Central memory CD8-positive, alpha-beta T cell (primary cell): ENCODE results near the gene CDC42BPB.

Source experiments
- ATAC-seq: fragments of 150-1000 bp; cut with Tn5 transposase; replicated peaks from 2 replicates; pipeline ENCODE4 v1.10.0; 2022; ENCODE audit warnings: mild to moderate bottlenecking, moderate FRiP score, moderate number of reproducible peaks; ENCODE audit not compliant: poor library complexity, severe bottlenecking; ENCODE audit errors: extremely low read depth
- DNase-seq, 2 donors: peaks; one replicate each; pipeline ENCODE4 v3.0.0; 2021; ENCODE audit warnings: low spot score in 2 of 2
- H3K27ac Mint-ChIP-seq: one replicate; pipeline ENCODE4 v1.8.0; 2022; ENCODE audit warnings: low read depth, mild to moderate bottlenecking, moderate library complexity, mixed read lengths
- H3K27me3 Mint-ChIP-seq: one replicate; pipeline ENCODE4 v1.8.0; 2022; ENCODE audit warnings: mixed read lengths
- H3K36me3 Mint-ChIP-seq: one replicate; pipeline ENCODE4 v1.8.0; 2022; ENCODE audit warnings: mild to moderate bottlenecking, moderate library complexity, mixed read lengths; ENCODE audit not compliant: insufficient read depth
- H3K4me1 Mint-ChIP-seq: one replicate; pipeline ENCODE4 v1.8.0; 2022; ENCODE audit warnings: mixed read lengths
- H3K4me3 Mint-ChIP-seq: one replicate; pipeline ENCODE4 v1.8.0; 2022; ENCODE audit warnings: mild to moderate bottlenecking, moderate library complexity, mixed read lengths
- H3K9me3 Mint-ChIP-seq: one replicate; pipeline ENCODE4 v1.8.0; 2022; ENCODE audit warnings: mixed read lengths

The CDC42BPB gene

GRCh38 chr14:102888748-102889147 is 168.6 kb downstream of the CDC42BPB start:
- H3K36me3 Mint-ChIP-seq: peaks cover 44% of the 10 kb centered on the region
- no peak for ATAC-seq

DNA sequence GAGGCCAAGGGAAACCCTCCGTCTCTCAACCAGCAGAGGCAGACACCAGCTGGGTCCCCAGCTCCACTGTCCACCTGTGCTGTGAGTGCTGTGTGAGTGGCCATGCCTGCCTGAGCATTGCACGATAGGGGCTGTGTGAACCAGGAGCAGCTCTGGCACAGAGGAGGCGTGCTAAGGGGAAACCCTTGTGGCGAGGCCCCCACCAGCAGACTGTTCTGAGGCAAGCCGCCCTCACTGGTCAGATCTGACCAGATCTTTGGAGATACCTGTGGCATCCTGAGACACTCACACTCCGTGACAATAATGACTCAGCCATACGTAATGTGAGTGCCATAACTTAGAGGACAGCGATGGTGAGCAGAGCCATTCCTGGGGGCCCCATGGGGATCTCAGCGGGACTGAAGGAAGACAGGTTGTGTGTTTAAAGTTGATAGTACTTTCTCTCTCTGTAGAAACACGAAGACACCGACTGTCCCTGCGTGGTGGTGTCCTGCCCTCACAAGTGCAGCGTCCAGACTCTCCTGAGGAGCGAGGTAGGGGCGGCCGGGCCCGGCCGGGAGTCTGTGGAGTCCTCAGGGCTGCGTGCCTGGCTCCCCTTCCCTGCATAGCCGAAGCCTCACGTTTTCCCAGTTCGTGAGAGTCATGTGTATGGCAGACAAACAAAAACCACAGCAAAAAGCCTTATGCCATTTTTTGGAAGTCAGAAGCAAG is 171.5 kb downstream of the CDC42BPB start:
- Mint-ChIP-seq H3K36me3 (peaks cover 44% of the 10 kb centered on the region), H3K27me3 (no peaks in the 10 kb centered on the region), H3K4me1 (peaks cover 6% of the 10 kb centered on the region), H3K27ac (no peak overlapping the region), H3K9me3 (no peaks in the 10 kb centered on the region), H3K4me3 (no peak overlapping the region)
- ATAC-seq: no peak
- no peak for DNase-seq

More at GRCh38 chr14:102888748-102889147, 168.6 kb downstream of the CDC42BPB start:
- Mint-ChIP-seq H3K4me1 (no peaks in the 10 kb centered on the region), H3K27ac (no peak overlapping the region), H3K27me3 (no peaks in the 10 kb centered on the region), H3K9me3 (no peaks in the 10 kb centered on the region), H3K4me3 (no peak overlapping the region)
- DNase-seq: no peak

GRCh38 chr14:102883554-102883953 is 173.8 kb downstream of the CDC42BPB start:
- no peak for ATAC-seq
- Mint-ChIP-seq H3K36me3 (peaks cover 34% of the 10 kb centered on the region), H3K27me3 (no peaks in the 10 kb centered on the region), H3K27ac (no peak overlapping the region), H3K4me3 (no peak overlapping the region), H3K4me1 (peaks cover 6% of the 10 kb centered on the region), H3K9me3 (no peaks in the 10 kb centered on the region)
- no peak for DNase-seq

DNA sequence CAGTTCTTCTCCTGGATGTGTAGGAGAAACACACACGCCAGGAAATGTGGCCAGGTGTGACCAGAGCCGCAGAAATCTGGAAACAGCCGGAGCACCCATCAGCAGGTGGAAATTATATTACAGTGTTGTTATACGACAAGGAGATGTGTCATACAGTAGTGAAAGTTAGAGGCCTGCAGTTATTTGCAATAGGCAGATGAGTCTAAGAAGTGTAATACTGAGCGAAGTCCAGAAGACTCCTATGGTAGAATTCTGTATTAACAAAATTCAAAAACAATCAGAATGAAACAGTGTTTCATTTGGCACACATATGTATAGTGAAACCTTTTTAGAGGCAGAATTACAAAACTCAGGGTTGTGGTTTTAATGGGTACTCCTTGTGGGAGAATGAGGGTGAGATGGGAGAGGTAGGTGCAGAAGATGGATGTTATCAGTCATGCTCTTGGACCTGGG is 174.2 kb downstream of the CDC42BPB start:
- no peak for DNase-seq
- no peak overlapping the region for H3K4me3 Mint-ChIP-seq
- no peak overlapping the region for H3K27ac Mint-ChIP-seq
- H3K36me3 Mint-ChIP-seq: peaks cover 34% of the 10 kb centered on the region
- ATAC-seq: no peak
- H3K27me3 Mint-ChIP-seq: no peaks in the 10 kb centered on the region
- peaks cover 6% of the 10 kb centered on the region for H3K4me1 Mint-ChIP-seq
- no peaks in the 10 kb centered on the region for H3K9me3 Mint-ChIP-seq
